ENCODE results near the gene CTNNA3. TPM values are rescaled to one million over a fixed set of nuclear protein-coding genes. Genes with fewer than 3 reads are reported as not detected.

The CTNNA3 gene
- total and polyA plus RNA-seq, 2 of the 4 experiments (the other 2 are of a cell fraction), result 0.19 to 0.90 TPM

DNA sequence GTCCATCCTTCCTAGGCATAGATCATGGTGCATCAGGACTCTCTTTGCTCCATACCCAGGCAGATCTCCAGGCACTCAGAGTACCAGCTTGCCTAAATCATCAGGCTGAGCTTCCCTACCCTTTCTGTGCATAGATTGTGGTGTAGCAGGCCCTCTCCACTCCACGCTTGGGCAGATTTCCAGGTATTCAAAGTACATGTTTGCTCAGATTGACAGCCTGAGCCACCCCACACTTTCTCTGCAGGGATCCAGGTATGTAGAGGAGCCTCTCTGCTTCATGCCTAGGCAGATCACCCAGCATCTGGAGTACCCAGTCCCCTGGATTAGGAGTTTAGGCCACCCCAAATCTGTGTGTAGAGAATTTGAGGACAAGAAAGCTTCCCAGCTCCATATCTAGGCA, 1727.6 kb downstream of the CTNNA3 start:
- dilution Hi-C loops (cut with HindIII; ENCODE audit: low sequenced_read_pairs, unreplicated experiment), result no loop called here
- Histone ChIP-seq H3K4me1 (ENCODE audit: control insufficient read depth, insufficient read depth, low read length) (no peaks in the 10 kb centered on the region), H3K23ac (ENCODE audit: low read depth, low read length) (no peak overlapping the region), H3K18ac (ENCODE audit: low read depth, low read length) (no peak overlapping the region), H2BK20ac (ENCODE audit: low read depth, low read length) (no peak overlapping the region), H4K8ac (ENCODE audit: low read depth in 2 of 2, low read length in 2 of 2) (no peak overlapping the region), H3K79me1 (ENCODE audit: low read depth in 1 of 2, low read length in 2 of 2) (no peaks in the 10 kb centered on the region), H2BK120ac (ENCODE audit: low read depth, low read length) (no peak overlapping the region), H3K9ac (ENCODE audit: low read depth, low read length) (no peak overlapping the region), H3K56ac (ENCODE audit: extremely low read depth, insufficient read depth, low read length) (no peak overlapping the region), H3K4me3 (ENCODE audit: insufficient read depth, low read depth, low read length) (no peak overlapping the region), H4K20me1 (ENCODE audit: insufficient read depth, low read length) (no peaks in the 10 kb centered on the region), H3K4ac (ENCODE audit: low read depth, low read length) (no peak overlapping the region), H3K4me2 (ENCODE audit: low read depth, low read length) (no peak overlapping the region), H2AK5ac (ENCODE audit: low read depth, low read length) (no peak overlapping the region), H2AFZ (replicated peaks; ENCODE audit: low read length, poor library complexity) (no peak overlapping the region), H2AK9ac (replicated peaks; ENCODE audit: low read depth, low read length, poor library complexity) (no peak overlapping the region), H3K27ac (ENCODE audit: insufficient read depth, low read length) (no peak overlapping the region), H2BK5ac (ENCODE audit: low read depth, low read length, poor library complexity, severe bottlenecking) (no peak overlapping the region), H3K9me1 (ENCODE audit: insufficient read depth, low read length) (no peaks in the 10 kb centered on the region), H3K14ac (replicated peaks; ENCODE audit: low read depth, low read length) (no peak overlapping the region), H3K36me3 (ENCODE audit: control insufficient read depth, insufficient read depth, low read length) (no peaks in the 10 kb centered on the region), H4K5ac (ENCODE audit: low read depth, low read length) (no peak overlapping the region), H2BK15ac (ENCODE audit: low read depth, low read length) (no peak overlapping the region), H3K27me3 (ENCODE audit: control insufficient read depth, insufficient read depth, low read length) (no peaks in the 10 kb centered on the region), H4K91ac (ENCODE audit: insufficient read depth, low read depth, low read length) (no peak overlapping the region), H3K9me3 (ENCODE audit: control insufficient read depth, insufficient read depth, low read length) (peaks cover 6% of the 10 kb centered on the region)
- 20% methylated on average over 1 of the region's 1 CpG; no CpG with 5 or more reads in 1 of the 2 experiments for WGBS, 2 experiments (ENCODE audit: extremely low coverage in 2 of 2, insufficient read length in 1 of 2)
- intact Hi-C loops (cut with micrococcal nuclease), result no loop called here
- ATAC-seq (ENCODE audit: low read depth) (no peak), DNase-seq (no peak)
- no TSS peak for BruUV-seq (replicated peaks)
- TF ChIP-seq CEBPB (IDR thresholded peaks at IDR 0.05; ENCODE audit: low read depth, low read length) (no peak), POLR2A (IDR thresholded peaks at IDR 0.05; ENCODE audit: low read depth, low read length) (no peak), MXI1 (IDR thresholded peaks at IDR 0.05; ENCODE audit: borderline replicate concordance, low read depth, low read length) (no peak), NFE2L2 (IDR thresholded peaks at IDR 0.05; ENCODE audit: low read depth, low read length) (no peak), MAZ (IDR thresholded peaks at IDR 0.05; ENCODE audit: borderline replicate concordance, low read depth, low read length) (no peak), FOS (IDR thresholded peaks at IDR 0.05; ENCODE audit: low read depth, low read length) (no peak), CHD1 (IDR thresholded peaks at IDR 0.05; ENCODE audit: low read depth, low read length) (no peak), BHLHE40 (IDR thresholded peaks at IDR 0.05; ENCODE audit: low read depth, low read length) (no peak), RAD21 (IDR thresholded peaks at IDR 0.05; ENCODE audit: low read length) (no peak), RFX5 (IDR thresholded peaks at IDR 0.05; ENCODE audit: low read depth, low read length) (no peak), SMC3 (IDR thresholded peaks at IDR 0.05; ENCODE audit: low read depth, low read length) (no peak), RCOR1 (IDR thresholded peaks at IDR 0.05; ENCODE audit: insufficient replicate concordance, low read length) (no peak)
- TF ChIP-seq, protein P1, sequence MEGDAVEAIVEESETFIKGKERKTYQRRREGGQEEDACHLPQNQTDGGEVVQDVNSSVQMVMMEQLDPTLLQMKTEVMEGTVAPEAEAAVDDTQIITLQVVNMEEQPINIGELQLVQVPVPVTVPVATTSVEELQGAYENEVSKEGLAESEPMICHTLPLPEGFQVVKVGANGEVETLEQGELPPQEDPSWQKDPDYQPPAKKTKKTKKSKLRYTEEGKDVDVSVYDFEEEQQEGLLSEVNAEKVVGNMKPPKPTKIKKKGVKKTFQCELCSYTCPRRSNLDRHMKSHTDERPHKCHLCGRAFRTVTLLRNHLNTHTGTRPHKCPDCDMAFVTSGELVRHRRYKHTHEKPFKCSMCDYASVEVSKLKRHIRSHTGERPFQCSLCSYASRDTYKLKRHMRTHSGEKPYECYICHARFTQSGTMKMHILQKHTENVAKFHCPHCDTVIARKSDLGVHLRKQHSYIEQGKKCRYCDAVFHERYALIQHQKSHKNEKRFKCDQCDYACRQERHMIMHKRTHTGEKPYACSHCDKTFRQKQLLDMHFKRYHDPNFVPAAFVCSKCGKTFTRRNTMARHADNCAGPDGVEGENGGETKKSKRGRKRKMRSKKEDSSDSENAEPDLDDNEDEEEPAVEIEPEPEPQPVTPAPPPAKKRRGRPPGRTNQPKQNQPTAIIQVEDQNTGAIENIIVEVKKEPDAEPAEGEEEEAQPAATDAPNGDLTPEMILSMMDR (conservative IDR thresholded peaks at IDR 0.05; ENCODE audit: low read depth, low read length), result no peak
- TF ChIP-seq, protein P2, sequence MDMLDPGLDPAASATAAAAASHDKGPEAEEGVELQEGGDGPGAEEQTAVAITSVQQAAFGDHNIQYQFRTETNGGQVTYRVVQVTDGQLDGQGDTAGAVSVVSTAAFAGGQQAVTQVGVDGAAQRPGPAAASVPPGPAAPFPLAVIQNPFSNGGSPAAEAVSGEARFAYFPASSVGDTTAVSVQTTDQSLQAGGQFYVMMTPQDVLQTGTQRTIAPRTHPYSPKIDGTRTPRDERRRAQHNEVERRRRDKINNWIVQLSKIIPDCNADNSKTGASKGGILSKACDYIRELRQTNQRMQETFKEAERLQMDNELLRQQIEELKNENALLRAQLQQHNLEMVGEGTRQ (IDR thresholded peaks at IDR 0.05; ENCODE audit: low read depth, low read length), result no peak
- POLR2A ChIA-PET (ENCODE audit: unreplicated experiment), result no interaction called here
- in situ Hi-C loops (cut with MboI; ENCODE audit: low sequenced_read_pairs), result no loop called here
- CTCF ChIA-PET, result no interaction called here
